K562 (cell line): ENCODE results near the gene RNF26. TPM values are rescaled to one million over a fixed set of nuclear protein-coding genes. Genes with fewer than 3 reads are reported as not detected.

ENCODE experiments used
- CBFA2T3 ChIP-seq: fragments of 450-650 bp; IDR thresholded peaks from 2 replicates; pipeline ENCODE4 v1.6.1; 2017
- ESRRA ChIP-seq: fragments of 450-650 bp; IDR thresholded peaks from 2 replicates; pipeline ENCODE4 v1.6.1; 2014; ENCODE audit warnings: low read depth, mild to moderate bottlenecking, moderate library complexity, borderline replicate concordance
- HSF4 ChIP-seq: fragments of 250-450 bp; sonication (Bioruptor Pico); IDR thresholded peaks from 2 replicates; pipeline ENCODE4 v2.1.2; 2022; ENCODE audit warnings: mild to moderate bottlenecking, moderate library complexity, borderline replicate concordance
- POLR2AphosphoS5 ChIP-seq: IDR thresholded peaks from 2 replicates; pipeline ENCODE4 v1.6.1; 2011; ENCODE audit warnings: mild to moderate bottlenecking, low read depth, low read length, moderate library complexity; ENCODE audit not compliant: control insufficient read depth, insufficient read depth
- SRSF9 ChIP-seq: fragments of 200-400 bp; formaldehyde crosslinking; IDR thresholded peaks from 2 replicates; pipeline ENCODE4 v1.6.1; 2017; ENCODE audit warnings: low read depth, low read length, borderline replicate concordance
- TAL1 ChIP-seq: fragments of 450-650 bp; IDR thresholded peaks from 2 replicates; pipeline ENCODE4 v1.6.1; 2016; ENCODE audit warnings: mild to moderate bottlenecking
- ZNF24 ChIP-seq: fragments of 450-650 bp; IDR thresholded peaks from 2 replicates; pipeline ENCODE4 v1.6.1; 2016
- ZNF274 ChIP-seq: IDR thresholded peaks from 2 replicates; pipeline ENCODE4 v1.6.1; 2011; ENCODE audit warnings: low read depth, mild to moderate bottlenecking, low read length, moderate library complexity, borderline replicate concordance
- polyA plus RNA-seq, 8 experiments: library from polyadenylated mRNA; depleted of rRNA in 4 of 8; stranded (reverse) in 5 of 8; unstranded in 3 of 8; fragments of >200 nt; fragmentation: Nextera tagmentation in 2 of 8; fragmentation: Illumina TruSeq in 1 of 8; extraction: Ambion mirVana in 2 of 8; extraction: Trizol in 1 of 8; gene quantifications; 2 replicates each; pipeline versions ENCODE4 v1.2.1 to v1.2.3, GENCODE V29; 2011 to 2014; ENCODE audit warnings: inconsistent platforms in 1 of 8, missing spikeins in 1 of 8
- total RNA-seq, 7 experiments: library from RNA; depleted of rRNA in 6 of 7; stranded (reverse); fragments of >200 nt in 6 of 7; fragmentation: Illumina TruSeq in 2 of 7; extraction: Trizol in 2 of 7; gene quantifications; 2 replicates each; pipeline versions ENCODE4 v1.2.1 to v1.2.3, GENCODE V29; 2011 to 2021; ENCODE audit warnings: low replicate concordance in 1 of 7
- TF ChIP-seq, protein P1 (sequence below): fragments of 450-650 bp; IDR thresholded peaks from 2 replicates; pipeline ENCODE4 v1.6.1; 2016; ENCODE audit warnings: low read depth
- TF ChIP-seq, protein P2 (sequence below): conservative IDR thresholded peaks from 2 replicates; pipeline ENCODE4 v1.6.1; 2011; ENCODE audit warnings: low read depth, mild to moderate bottlenecking, low read length; ENCODE audit not compliant: control insufficient read depth
- TF ChIP-seq, protein P3 (sequence below): fragments of 200-800 bp; sonication (Bioruptor generic); IDR thresholded peaks from 2 replicates; pipeline ENCODE4 v1.6.1; 2017; ENCODE audit warnings: missing genetic modification characterization, missing compliant biosample characterization
- TF ChIP-seq, protein P4 (sequence below): fragments of 250-450 bp; sonication (Bioruptor Pico); IDR thresholded peaks from 2 replicates; pipeline ENCODE4 v1.8.0; 2022; ENCODE audit warnings: moderate library complexity, mild to moderate bottlenecking, inconsistent platforms

The RNF26 gene
- total and polyA plus RNA-seq, 9 of the 15 experiments (the other 6 are each of a cell fraction or from before 2014, with no cell fraction given), result 5.3 to 53.6 (median 12.7) TPM

DNA sequence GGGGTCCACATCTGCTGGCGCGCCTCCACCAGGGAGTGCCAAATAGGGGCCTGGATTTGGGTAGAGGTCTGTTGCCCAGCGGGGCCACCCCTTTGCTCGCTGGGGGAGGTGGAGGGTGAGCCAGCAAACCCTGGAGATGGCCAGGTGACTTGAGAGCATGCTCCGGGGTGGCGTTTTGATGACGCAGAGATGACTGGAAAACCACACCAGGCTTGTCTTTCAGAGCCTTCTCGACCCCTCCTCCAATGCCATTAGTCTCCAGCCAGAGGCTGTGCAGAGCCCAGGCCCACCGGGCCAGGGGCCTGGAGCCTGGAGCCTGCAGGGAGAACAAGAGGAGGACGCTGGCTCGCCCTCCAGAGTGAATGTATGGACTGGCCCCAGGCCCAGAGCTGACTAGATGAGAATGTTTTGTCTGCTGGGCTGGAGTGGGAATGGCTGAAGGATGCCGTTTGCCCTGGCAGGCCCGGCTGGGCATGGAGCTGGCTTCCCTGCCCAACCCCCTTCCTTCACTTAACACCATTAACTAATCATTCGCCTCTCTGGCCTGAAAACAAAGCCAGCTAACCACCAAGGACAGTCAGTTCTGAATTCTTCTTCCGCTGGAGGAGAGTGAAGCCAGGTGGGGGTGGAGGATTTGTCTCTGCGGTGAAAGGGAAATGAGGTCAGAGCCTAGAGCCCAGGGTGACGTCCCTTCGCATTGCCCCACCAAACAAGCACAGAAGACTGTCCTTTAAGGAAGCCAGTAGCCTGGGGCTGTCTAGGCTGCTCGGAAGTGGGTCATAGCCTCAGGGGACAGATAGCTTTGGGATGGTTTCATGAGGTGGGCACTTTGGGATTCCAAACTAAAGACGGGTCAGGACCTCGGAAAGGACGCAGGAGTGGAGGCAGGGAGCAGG lies 15.8 kb upstream of the RNF26 start (continued):
- TF ChIP-seq, protein P1, sequence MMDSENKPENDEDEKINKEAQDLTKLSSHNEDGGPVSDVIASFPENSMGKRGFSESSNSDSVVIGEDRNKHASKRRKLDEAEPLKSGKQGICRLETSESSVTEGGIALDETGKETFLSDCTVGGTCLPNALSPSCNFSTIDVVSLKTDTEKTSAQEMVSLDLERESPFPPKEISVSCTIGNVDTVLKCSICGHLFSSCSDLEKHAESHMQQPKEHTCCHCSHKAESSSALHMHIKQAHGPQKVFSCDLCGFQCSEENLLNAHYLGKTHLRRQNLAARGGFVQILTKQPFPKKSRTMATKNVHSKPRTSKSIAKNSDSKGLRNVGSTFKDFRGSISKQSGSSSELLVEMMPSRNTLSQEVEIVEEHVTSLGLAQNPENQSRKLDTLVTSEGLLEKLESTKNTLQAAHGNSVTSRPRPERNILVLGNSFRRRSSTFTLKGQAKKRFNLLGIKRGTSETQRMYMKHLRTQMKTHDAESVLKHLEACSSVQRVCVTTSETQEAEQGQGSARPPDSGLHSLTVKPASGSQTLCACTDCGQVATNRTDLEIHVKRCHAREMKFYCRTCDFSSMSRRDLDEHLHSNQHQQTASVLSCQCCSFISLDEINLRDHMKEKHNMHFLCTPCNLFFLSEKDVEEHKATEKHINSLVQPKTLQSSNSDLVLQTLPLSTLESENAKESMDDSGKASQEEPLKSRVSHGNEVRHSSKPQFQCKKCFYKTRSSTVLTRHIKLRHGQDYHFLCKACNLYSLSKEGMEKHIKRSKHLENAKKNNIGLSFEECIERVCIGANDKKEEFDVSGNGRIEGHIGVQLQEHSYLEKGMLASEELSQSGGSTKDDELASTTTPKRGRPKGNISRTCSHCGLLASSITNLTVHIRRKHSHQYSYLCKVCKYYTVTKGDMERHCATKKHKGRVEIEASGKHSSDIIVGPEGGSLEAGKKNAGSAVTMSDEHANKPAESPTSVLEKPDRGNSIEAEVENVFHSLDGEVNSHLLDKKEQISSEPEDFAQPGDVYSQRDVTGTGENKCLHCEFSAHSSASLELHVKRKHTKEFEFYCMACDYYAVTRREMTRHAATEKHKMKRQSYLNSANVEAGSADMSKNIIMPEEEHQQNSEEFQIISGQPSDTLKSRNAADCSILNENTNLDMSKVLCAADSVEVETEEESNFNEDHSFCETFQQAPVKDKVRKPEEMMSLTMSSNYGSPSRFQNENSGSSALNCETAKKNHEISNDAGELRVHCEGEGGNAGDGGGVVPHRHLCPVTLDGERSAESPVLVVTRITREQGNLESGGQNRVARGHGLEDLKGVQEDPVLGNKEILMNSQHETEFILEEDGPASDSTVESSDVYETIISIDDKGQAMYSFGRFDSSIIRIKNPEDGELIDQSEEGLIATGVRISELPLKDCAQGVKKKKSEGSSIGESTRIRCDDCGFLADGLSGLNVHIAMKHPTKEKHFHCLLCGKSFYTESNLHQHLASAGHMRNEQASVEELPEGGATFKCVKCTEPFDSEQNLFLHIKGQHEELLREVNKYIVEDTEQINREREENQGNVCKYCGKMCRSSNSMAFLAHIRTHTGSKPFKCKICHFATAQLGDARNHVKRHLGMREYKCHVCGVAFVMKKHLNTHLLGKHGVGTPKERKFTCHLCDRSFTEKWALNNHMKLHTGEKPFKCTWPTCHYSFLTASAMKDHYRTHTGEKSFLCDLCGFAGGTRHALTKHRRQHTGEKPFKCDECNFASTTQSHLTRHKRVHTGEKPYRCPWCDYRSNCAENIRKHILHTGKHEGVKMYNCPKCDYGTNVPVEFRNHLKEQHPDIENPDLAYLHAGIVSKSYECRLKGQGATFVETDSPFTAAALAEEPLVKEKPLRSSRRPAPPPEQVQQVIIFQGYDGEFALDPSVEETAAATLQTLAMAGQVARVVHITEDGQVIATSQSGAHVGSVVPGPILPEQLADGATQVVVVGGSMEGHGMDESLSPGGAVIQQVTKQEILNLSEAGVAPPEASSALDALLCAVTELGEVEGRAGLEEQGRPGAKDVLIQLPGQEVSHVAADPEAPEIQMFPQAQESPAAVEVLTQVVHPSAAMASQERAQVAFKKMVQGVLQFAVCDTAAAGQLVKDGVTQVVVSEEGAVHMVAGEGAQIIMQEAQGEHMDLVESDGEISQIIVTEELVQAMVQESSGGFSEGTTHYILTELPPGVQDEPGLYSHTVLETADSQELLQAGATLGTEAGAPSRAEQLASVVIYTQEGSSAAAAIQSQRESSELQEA, result no peak; the same call in 1 of the 2 replicates
- TF ChIP-seq ESRRA, result 0 out of 2 replicates have a peak, but pooled peaks have one; percentile 53
- peak; percentile 34 for TF ChIP-seq CBFA2T3
- TF ChIP-seq ZNF24, result no peak
- TF ChIP-seq HSF4 (CRISPR knock-in tag), result no peak
- peak; percentile 84; the same call in 1 of the 2 replicates for TF ChIP-seq POLR2AphosphoS5
- TF ChIP-seq SRSF9, result no peak
- TF ChIP-seq ZNF274, result no peak
- TF ChIP-seq, protein P2, sequence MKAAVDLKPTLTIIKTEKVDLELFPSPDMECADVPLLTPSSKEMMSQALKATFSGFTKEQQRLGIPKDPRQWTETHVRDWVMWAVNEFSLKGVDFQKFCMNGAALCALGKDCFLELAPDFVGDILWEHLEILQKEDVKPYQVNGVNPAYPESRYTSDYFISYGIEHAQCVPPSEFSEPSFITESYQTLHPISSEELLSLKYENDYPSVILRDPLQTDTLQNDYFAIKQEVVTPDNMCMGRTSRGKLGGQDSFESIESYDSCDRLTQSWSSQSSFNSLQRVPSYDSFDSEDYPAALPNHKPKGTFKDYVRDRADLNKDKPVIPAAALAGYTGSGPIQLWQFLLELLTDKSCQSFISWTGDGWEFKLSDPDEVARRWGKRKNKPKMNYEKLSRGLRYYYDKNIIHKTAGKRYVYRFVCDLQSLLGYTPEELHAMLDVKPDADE, result no peak
- no peak for TF ChIP-seq TAL1
- TF ChIP-seq, protein P3, sequence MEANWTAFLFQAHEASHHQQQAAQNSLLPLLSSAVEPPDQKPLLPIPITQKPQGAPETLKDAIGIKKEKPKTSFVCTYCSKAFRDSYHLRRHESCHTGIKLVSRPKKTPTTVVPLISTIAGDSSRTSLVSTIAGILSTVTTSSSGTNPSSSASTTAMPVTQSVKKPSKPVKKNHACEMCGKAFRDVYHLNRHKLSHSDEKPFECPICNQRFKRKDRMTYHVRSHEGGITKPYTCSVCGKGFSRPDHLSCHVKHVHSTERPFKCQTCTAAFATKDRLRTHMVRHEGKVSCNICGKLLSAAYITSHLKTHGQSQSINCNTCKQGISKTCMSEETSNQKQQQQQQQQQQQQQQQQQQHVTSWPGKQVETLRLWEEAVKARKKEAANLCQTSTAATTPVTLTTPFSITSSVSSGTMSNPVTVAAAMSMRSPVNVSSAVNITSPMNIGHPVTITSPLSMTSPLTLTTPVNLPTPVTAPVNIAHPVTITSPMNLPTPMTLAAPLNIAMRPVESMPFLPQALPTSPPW (CRISPR knock-in tag), result peak; percentile 62
- TF ChIP-seq, protein P4, sequence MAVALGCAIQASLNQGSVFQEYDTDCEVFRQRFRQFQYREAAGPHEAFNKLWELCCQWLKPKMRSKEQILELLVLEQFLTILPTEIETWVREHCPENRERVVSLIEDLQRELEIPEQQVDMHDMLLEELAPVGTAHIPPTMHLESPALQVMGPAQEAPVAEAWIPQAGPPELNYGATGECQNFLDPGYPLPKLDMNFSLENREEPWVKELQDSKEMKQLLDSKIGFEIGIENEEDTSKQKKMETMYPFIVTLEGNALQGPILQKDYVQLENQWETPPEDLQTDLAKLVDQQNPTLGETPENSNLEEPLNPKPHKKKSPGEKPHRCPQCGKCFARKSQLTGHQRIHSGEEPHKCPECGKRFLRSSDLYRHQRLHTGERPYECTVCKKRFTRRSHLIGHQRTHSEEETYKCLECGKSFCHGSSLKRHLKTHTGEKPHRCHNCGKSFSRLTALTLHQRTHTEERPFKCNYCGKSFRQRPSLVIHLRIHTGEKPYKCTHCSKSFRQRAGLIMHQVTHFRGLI (CRISPR knock-in tag), result no peak
